Measurements from ENCODE around the gene PRSS2.
"Not testable (repeated sequence)": the region's sequence is repeated elsewhere in the genome, so short reads cannot be mapped to it uniquely, and the experiment has no call there.

PRSS2 gene

GRCh38 chr7:142760071-142760642, 10.6 kb upstream of the PRSS2 start:
- no peak for DNase-seq

DNA sequence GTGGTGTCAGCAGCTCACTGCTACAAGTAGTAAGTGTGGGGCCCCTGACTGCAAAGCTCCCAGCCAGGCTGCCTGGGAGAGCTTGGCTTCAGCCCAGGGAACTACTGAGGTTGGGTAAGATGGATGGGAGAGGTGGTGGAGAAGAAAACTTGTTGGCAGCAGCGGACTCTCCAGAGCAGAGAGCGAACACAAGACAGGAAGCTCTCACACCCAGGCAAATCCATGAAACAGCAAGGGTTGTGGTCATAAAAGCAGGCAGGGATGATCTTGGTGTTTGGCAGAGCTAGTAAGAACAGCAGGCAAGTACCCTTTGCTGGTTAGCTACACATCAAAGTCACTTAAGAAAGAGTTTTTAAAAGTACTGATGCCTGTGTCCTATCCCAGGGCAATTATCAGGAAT, 9.2 kb upstream of the PRSS2 start:
- DNase-seq, result not testable (repeated sequence)

DNA sequence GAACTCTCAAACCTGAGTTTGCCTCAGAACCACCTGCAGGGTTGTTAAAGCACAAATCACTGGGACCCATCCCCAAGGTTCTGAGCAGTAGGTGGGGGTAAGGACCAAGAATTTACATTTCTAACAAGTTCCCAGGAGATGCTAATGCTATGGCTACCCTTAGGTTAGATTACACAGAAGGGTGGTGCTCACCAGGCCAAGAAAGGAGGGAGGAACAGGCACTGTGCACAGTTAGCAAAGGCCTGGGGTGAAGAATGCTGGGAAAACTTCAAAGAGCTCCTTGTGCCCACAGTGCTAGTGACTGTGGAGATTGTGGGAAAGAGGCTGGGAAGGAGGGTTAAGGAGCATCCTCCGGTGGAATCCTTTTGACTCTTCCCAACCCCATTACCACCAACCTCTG, 8.7 kb upstream of the PRSS2 start:
- DNase-seq, result no peak

DNA sequence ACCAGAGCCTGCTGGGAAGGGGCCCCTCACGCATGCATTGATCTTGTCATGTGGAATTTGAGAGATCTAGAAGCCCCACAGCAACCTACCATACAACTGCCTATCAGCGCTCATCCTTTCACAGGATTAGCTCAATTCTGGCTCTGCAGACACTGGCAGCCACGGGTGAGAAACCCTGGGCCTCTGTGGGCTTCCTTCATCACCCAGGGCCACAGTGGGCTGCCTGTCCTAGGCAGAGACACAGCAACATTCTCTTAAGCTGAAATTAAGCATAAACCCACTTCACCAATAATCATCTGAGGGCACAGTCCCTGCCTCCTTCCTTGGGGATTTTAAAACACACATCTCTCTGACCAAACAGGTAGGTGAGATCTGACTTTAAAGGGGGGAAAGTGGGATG, 3.3 kb upstream of the PRSS2 start:
- DNase-seq, result no peak

GRCh38 chr7:142767861-142768260, 2.9 kb upstream of the PRSS2 start:
- no peak for DNase-seq

GRCh38 chr7:142768885-142769284, 1.9 kb upstream of the PRSS2 start:
- not testable (repeated sequence) for DNase-seq

GRCh38 chr7:142771353-142771723, 568 bp downstream of the PRSS2 start:
- DNase-seq, result no peak

DNA sequence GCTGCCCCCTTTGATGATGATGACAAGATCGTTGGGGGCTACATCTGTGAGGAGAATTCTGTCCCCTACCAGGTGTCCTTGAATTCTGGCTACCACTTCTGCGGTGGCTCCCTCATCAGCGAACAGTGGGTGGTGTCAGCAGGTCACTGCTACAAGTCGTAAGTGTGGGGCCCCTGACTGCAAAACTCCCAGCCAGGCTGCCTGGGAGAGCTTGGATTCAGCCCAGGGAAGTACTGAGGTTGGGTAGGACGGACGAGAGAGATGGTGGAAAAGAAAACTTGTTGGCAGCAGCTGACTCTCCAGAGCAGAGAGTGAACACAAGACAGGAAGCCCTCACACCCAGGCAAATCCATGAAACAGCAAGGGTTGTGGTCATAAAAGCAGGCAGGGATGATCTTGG, 1.3 kb downstream of the PRSS2 start:
- DNase-seq, result no peak

DNA sequence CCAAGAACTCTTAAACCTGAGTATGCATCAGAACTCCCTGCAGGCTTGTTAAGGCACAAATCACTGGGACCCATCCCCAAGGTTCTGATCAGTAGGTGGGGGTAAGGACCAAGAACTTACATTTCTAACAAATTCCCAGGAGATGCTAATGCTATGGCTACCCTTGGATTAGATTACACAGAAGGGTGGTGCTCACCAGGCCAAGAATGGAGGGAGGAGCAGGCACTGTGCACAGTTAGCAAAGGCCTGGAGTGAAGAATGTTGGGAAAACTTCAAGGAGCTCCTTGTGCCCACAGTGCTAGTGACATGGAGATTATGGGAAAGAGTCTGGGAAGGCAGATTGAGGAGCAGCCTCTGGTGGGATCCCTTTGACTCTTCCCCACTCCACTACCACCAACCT, 1.9 kb downstream of the PRSS2 start:
- no peak for DNase-seq

DNA sequence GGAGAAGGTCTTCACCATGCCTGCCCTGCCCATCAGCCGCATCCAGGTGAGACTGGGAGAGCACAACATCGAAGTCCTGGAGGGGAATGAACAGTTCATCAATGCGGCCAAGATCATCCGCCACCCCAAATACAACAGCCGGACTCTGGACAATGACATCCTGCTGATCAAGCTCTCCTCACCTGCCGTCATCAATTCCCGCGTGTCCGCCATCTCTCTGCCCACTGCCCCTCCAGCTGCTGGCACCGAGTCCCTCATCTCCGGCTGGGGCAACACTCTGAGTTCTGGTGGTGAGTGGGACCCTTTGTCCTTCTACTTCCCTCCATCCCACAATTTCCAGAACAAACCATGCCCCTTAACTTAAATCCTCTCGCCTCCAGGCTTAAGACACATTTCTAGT, 2.5 kb downstream of the PRSS2 start:
- no peak for DNase-seq

DNA sequence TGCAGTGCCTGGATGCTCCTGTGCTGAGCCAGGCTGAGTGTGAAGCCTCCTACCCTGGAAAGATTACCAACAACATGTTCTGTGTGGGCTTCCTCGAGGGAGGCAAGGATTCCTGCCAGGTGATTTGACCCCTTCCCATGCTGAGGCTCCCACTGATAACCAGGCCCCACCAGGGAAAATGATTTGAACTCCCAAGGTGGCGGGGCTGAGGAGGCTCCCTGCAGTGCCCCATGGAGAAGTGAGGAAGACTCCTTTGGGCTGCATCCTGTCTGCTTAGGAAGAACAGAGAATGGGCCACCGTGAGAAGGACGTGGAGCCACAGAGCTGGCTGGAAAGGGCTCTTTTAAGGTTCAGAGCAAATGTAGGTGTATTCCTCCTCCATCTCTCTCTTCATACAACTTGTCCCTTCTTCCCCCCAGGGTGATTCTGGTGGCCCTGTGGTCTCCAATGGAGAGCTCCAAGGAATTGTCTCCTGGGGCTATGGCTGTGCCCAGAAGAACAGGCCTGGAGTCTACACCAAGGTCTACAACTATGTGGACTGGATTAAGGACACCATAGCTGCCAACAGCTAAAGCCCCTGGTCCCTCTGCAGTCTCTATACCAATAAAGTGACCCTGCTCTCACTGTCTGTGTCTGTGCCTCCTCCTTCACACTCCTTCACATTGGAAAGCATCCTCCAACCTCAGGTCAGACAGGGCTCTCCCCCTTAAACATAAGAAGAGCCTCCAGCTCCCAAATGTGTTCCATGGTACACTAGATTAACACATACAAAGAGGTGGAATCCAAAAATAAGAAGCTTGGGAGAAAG, 3.4 kb downstream of the PRSS2 start:
- DNase-seq, result no peak

DNA sequence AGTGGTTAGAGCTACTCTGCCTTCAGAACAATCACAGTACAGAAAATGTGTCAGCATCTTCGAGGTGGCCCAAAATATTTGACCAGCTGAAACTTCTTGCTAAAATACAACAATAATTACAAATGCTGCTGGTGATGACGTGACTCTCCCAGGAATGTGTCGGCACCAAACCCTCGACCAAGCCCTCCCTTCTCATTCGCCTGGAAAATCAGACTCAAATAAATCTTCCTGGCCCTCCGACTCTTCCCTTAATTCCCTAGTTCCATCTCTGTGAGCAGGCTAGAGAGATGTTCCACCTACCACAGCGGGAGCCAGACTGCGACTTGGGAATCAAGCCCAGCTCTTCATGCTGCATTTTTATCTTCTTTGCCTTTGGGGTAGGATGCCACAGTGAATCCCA, 4.1 kb downstream of the PRSS2 start:
- DNase-seq, result no peak

DNA sequence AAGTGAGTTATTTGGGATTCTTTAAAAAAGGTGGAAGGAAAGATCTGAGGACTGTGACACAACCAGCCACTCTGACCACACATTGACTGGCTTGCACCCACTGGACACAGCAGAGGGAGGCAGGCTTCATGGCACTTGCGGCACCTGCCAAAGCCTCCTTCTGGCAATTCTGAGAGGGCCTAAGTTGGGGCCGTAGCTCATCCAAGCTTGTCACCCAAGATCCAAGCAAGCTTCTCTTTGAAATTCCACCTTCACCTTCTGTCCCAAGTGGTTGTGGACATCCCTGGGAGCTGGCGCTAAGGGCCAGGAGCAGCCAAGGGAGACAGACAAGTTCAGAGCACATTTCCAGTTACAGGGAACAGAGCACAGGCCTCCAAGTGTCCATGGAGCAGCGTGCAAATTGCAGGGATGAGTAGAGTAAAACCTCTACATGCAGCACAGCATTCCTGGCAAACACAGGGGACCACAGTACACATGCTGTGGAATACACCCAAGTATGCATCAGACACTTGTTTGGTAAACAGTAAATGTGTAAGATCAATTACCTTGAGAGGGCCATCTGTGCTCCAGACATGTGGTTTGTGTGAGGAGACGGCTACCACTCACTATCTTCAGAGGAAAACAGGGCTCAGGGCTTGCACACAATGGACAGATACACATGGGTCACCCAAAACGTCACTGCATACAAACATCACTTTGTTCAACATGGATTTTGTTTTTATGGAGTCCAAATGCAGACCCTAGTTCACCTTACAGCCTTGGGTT, 4.8 kb downstream of the PRSS2 start:
- DNase-seq, result not testable (repeated sequence)

GRCh38 chr7:142776206-142776844, 5.6 kb downstream of the PRSS2 start:
- DNase-seq, result no peak

- DNase-seq, result not testable (repeated sequence)
Observed at GRCh38 chr7:142776845-142777225, 6.1 kb downstream of the PRSS2 start.

DNA sequence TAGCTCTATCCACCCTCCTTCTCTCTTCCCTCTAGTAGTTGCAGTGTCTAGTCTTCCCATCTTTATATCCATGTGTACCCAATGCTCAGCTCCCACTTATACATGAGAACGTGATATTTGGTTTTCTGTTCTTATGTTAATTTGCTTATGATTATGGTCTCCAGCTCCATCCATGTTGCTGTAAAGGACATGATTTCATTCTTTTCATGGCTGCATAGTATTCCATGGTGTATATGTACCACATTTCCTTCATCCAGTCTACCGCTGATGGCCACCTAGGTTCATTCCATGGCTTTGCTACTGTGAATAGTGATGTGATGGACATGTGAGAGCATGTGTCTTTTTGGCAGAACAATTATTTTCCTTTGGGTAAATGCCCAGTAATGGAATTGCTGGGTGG, 6.5 kb downstream of the PRSS2 start:
- DNase-seq, result no peak

DNA sequence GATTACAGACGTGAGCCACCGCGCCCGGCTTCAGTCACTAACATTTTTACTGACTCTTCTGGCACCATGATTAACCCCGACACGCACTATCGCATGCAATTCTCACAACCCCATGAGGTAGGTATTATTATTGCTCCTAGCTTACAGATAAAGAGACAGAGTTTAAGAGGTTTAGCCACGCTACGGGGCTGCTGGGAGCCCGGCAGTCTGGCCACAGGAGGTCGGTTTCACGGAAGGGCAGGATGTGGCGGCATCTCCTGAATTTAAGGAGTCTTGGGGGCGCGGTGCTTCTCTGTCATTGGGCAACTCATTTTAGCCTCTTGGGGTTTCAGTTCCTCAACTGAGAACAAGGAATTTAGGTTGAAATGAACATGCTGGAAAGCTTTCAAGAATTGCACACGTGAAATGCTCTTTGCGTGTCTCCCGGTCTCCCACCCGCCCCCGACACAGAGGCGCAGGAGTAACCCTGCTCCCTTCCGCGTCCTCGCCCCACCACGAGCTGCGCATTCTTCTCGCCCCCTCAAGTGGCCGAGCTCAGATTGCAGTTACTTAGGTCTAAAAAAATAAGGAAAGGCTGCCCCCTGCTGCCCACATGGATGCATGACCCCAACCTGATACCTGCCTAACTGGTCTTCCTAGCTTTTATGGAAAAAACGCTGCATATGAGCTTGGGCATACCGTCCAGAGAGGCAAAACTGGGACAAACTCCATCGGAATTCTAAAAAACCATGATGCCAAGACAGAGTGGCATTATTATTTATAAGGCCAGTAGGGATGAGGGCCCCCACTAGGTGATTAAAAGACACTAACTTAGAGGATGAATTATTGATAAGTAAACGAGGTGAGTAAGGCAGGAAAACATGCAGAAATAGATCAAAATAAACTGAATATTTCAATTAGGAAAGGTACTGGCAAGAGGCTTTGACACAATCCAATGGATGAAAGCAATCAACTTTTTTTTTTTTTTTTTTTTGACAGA, 12.4 kb downstream of the PRSS2 start:
- peak; percentile 71 for DNase-seq

- DNase-seq, result no peak
Observed at GRCh38 chr7:142784096-142784495, 13.3 kb downstream of the PRSS2 start.

DNA sequence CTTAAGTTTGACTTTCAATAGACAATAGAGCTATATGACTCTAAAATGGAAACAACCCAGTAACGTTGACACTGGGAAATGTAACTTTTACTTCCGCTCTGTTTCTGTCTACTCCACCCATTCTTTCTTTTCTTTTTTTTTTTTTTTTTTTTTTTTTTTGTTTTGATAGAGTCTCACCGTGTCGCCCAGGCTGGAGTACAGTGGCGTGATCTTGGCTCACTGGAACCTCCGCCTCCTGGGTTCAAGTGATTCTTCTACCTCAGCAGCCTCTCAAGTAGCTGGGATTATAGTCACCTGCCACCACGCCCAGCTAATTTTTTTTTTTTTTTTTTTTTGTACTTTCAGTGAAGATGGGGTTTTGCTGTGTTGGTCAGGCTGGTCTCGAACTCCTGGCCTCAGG, 13.9 kb downstream of the PRSS2 start:
- DNase-seq, result no peak

GRCh38 chr7:142785841-142786250, 15.1 kb downstream of the PRSS2 start:
- DNase-seq, result no peak

GRCh38 chr7:142787034-142787768, 16.4 kb downstream of the PRSS2 start:
- DNase-seq, result no peak

DNA sequence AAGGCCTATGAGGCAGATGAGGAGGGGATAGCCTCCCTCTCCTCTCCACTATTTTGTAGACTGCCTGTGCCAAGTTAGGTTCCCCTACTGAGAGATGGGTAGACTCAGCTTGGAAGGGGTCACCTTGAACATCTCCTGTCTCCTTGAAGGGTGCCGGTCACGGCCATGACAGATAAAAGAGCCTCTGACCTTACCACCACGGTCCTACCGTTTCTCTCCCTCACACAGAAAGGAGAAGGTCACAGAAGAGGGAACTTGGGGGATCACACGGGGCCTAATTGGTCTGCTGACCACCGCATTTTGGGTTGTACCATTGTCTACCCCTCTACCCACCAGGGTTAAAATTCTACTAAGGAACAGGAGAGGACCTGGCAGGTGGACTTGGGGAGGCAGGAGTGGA, 17.0 kb downstream of the PRSS2 start:
- DNase-seq, result no peak
